ENCODE measurements around the gene SLC34A3.

DNA sequence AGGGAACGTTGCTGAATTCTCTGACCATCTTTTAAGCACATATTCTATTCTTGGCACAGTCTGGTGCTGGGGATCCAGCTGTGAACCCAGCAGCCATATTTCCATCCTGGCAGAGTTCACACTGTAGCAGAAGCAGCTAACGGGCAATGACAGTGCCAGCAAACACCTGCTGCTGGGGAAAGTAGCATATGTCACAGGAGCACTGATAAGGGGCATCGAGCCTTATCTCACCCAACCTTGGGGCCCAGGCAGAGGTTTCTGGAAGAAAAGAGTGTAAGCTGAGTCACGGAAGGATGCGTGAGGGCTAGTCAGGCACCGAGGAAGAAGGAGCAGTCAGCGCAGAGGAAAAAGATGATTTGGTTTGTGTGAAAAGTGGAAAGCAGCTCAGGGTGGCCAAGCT is 24.1 kb upstream of the SLC34A3 start:
- TF ChIP-seq, protein P1, sequence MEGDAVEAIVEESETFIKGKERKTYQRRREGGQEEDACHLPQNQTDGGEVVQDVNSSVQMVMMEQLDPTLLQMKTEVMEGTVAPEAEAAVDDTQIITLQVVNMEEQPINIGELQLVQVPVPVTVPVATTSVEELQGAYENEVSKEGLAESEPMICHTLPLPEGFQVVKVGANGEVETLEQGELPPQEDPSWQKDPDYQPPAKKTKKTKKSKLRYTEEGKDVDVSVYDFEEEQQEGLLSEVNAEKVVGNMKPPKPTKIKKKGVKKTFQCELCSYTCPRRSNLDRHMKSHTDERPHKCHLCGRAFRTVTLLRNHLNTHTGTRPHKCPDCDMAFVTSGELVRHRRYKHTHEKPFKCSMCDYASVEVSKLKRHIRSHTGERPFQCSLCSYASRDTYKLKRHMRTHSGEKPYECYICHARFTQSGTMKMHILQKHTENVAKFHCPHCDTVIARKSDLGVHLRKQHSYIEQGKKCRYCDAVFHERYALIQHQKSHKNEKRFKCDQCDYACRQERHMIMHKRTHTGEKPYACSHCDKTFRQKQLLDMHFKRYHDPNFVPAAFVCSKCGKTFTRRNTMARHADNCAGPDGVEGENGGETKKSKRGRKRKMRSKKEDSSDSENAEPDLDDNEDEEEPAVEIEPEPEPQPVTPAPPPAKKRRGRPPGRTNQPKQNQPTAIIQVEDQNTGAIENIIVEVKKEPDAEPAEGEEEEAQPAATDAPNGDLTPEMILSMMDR (conservative IDR thresholded peaks at IDR 0.05) = no peak
- TF ChIP-seq EZH2 (IDR thresholded peaks at IDR 0.05; ENCODE audit: low read depth) = no peak

All from PC-9 (cell line).